ENCODE data around the gene USP1.

USP1 gene

GRCh38 chr1:62481681-62482080 is 44.8 kb downstream of the USP1 start:
- Mint-ChIP-seq H3K4me3 (no peak overlapping the region), H3K36me3 (ENCODE audit: low read depth) (no peaks in the 10 kb centered on the region), H3K9me3 (no peaks in the 10 kb centered on the region), H3K27ac (no peak overlapping the region), H3K27me3 (ENCODE audit: low read depth) (no peaks in the 10 kb centered on the region), H3K4me1 (ENCODE audit: low read depth) (peaks cover 6% of the 10 kb centered on the region)
- no peak for DNase-seq (ENCODE audit: low spot score)

DNA sequence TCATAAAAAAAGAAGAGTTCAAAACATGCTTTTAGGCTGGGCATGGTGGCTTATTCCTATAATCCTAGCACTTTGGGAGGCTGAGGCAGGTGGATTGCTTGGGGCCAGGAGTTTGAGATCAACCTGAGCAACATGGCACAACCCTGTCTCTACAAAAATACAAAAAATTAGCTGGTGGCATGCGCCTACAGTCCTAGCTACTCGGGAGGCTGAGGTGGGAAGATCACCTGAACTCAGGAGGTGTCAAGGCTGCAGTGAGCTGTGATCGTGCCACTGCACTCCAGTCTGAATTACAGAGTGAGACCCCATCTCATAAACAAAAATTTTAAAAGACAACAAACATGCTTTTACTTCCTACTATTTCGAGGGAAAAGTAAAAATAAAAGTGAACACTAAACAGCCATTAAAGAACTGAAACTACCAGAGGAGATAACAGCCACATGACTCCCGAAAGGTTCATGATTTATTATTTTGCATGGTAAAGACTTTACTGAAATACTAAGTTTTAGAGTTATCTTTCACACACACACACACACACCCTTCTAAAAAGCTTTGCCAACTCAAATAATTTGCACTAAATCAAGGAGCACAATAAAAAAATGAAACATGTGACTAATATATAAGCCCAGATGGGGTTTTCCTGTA is 48.1 kb downstream of the USP1 start:
- Mint-ChIP-seq H3K36me3 (ENCODE audit: low read depth) (no peaks in the 10 kb centered on the region), H3K4me1 (ENCODE audit: low read depth) (peaks cover 6% of the 10 kb centered on the region), H3K4me3 (no peak overlapping the region), H3K9me3 (no peaks in the 10 kb centered on the region), H3K27me3 (ENCODE audit: low read depth) (no peaks in the 10 kb centered on the region), H3K27ac (no peak overlapping the region)
- no peak for DNase-seq (ENCODE audit: low spot score)

DNA sequence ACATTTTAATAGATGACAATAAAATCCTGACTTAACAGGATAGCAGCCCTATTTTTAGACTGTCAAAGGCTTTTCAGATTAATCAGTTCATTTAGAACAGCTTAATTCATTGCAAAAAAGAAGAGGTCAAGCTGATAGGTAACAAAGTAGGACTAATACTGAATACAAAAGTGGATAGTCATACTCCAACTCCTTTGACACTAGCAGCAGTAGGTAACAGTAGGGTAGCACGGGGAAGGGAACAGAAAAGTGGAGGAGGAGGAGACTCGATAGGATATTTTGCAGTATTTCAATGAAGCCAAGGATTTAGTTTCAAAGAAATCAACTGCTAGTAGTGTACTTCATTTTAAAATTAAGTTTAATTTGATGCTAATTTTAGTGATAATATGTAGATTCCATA is 51.1 kb downstream of the USP1 start:
- Mint-ChIP-seq H3K4me3 (no peak overlapping the region), H3K27ac (no peak overlapping the region), H3K4me1 (ENCODE audit: low read depth) (peaks cover 6% of the 10 kb centered on the region), H3K36me3 (ENCODE audit: low read depth) (no peaks in the 10 kb centered on the region), H3K27me3 (ENCODE audit: low read depth) (no peaks in the 10 kb centered on the region), H3K9me3 (no peaks in the 10 kb centered on the region)
- no peak for DNase-seq (ENCODE audit: low spot score)

- no peaks in the 10 kb centered on the region for H3K4me1 Mint-ChIP-seq (ENCODE audit: low read depth)
- H3K36me3 Mint-ChIP-seq (ENCODE audit: low read depth) = no peaks in the 10 kb centered on the region
- no peak for DNase-seq (ENCODE audit: low spot score)
- H3K27ac Mint-ChIP-seq = no peak overlapping the region
- no peaks in the 10 kb centered on the region for H3K9me3 Mint-ChIP-seq
- no peak overlapping the region for H3K4me3 Mint-ChIP-seq
- H3K27me3 Mint-ChIP-seq (ENCODE audit: low read depth) = no peaks in the 10 kb centered on the region
Measured at GRCh38 chr1:62492521-62492920, 55.7 kb downstream of the USP1 start.

DNA sequence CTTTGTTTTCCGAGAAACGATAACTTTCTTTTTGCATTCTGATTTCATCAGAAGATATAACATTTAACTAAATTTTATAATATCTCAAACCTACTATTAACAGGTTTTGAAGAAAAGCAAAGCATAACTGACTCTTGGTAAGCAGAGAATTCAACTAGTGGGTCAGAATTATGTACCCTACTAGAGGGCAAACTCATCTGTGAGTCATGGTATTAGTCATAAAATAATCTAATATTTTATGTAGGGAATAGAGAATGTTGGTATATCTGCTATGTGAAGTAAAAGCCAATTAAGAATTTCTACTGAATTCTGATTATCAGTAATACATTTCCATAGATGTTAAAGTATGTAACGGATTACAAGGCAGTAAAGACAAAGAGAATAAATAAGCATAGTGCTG is 56.8 kb downstream of the USP1 start:
- H3K4me1 Mint-ChIP-seq (ENCODE audit: low read depth) = no peaks in the 10 kb centered on the region
- no peaks in the 10 kb centered on the region for H3K36me3 Mint-ChIP-seq (ENCODE audit: low read depth)
- H3K27me3 Mint-ChIP-seq (ENCODE audit: low read depth) = no peaks in the 10 kb centered on the region
- H3K27ac Mint-ChIP-seq = no peak overlapping the region
- no peak for DNase-seq (ENCODE audit: low spot score)
- H3K9me3 Mint-ChIP-seq = no peaks in the 10 kb centered on the region
- no peak overlapping the region for H3K4me3 Mint-ChIP-seq

GRCh38 chr1:62494137-62494536 is 57.3 kb downstream of the USP1 start:
- H3K36me3 Mint-ChIP-seq (ENCODE audit: low read depth) = no peaks in the 10 kb centered on the region
- H3K9me3 Mint-ChIP-seq = no peaks in the 10 kb centered on the region
- H3K4me1 Mint-ChIP-seq (ENCODE audit: low read depth) = no peaks in the 10 kb centered on the region
- no peak for DNase-seq (ENCODE audit: low spot score)
- H3K4me3 Mint-ChIP-seq = no peak overlapping the region
- no peak overlapping the region for H3K27ac Mint-ChIP-seq
- no peaks in the 10 kb centered on the region for H3K27me3 Mint-ChIP-seq (ENCODE audit: low read depth)

DNA sequence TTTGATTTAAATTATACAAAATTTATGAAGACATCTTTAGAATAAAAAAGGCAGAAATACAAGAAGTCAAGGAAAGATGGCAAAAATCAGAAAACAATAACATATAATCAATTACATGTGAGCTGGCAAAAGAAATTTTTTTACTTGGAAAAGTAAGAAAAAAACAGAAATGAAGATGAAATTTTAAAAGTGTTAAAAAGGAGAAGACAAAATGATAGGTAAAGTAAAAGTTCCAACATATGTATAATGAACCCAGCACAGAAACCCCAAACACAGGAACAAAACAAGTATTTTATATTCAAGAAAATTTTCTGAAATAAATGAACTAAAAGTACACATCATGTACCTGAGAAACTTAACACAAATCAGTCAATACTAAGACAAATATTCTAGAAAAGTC is 63.4 kb downstream of the USP1 start:
- no peak overlapping the region for H3K27ac Mint-ChIP-seq
- H3K9me3 Mint-ChIP-seq = no peaks in the 10 kb centered on the region
- no peak overlapping the region for H3K4me3 Mint-ChIP-seq
- no peaks in the 10 kb centered on the region for H3K4me1 Mint-ChIP-seq (ENCODE audit: low read depth)
- no peak for DNase-seq (ENCODE audit: low spot score)
- H3K27me3 Mint-ChIP-seq (ENCODE audit: low read depth) = no peaks in the 10 kb centered on the region
- H3K36me3 Mint-ChIP-seq (ENCODE audit: low read depth) = no peaks in the 10 kb centered on the region
